CD4-positive, alpha-beta T cell (primary cell): ENCODE results near the gene TNF. TPM values are rescaled to one million over a fixed set of nuclear protein-coding genes. Genes with fewer than 3 reads are reported as not detected.

Experiments used
- ATAC-seq: fragments of 200-7000 bp; cut with Tn5 transposase; one replicate; pipeline ENCODE4 v1.10.0; 2022; ENCODE audit warnings: mild to moderate bottlenecking; ENCODE audit not compliant: poor library complexity
- CTCF ChIA-PET: fragments of 350-600 bp; sonication (Branson Sonifier 250); formaldehyde crosslinking; loops from one replicate; lab custom pipeline; 2021; ENCODE audit warnings: antibody characterized with exemption, inconsistent platforms; lab: Charles Lee
- POLR2A ChIA-PET: fragments of 350-600 bp; sonication (Branson Sonifier 250); formaldehyde crosslinking; loops from one replicate; lab custom pipeline; 2021; ENCODE audit warnings: antibody characterized with exemption, inconsistent platforms; lab: Charles Lee
- DNase-seq, 14 experiments: peaks; one replicate each; pipeline ENCODE4 v3.0.0-alpha.2; 2013 to 2020; ENCODE audit warnings: mixed read lengths in 2 of 14
- H3K27ac ChIP-seq, 2 donors: one replicate each; pipeline versions ENCODE4 v1.5.1 to v1.7.0; 2013; ENCODE audit warnings: low read length in 2 of 2, low read depth in 1 of 2, mild to moderate bottlenecking in 1 of 2
- H3K27me3 ChIP-seq, 2 experiments: 1 replicate in 1 of 2; 2 replicates in 1 of 2; pipeline versions ENCODE4 v1.6.1 to v1.7.0; 2013; ENCODE audit warnings: low read length in 2 of 2, control low read depth in 1 of 2, mild to moderate bottlenecking in 1 of 2, moderate library complexity in 1 of 2; ENCODE audit not compliant: insufficient read depth in 2 of 2, control insufficient read depth in 1 of 2
- H3K36me3 ChIP-seq: one replicate; pipeline ENCODE4 v1.6.1; 2013; ENCODE audit warnings: low read length, control low read depth; ENCODE audit not compliant: insufficient read depth
- H3K4me1 ChIP-seq: one replicate; pipeline ENCODE4 v1.6.1; 2013; ENCODE audit warnings: low read length, control low read depth; ENCODE audit not compliant: insufficient read depth
- H3K4me3 ChIP-seq: one replicate; pipeline ENCODE4 v1.5.1; 2013; ENCODE audit warnings: mild to moderate bottlenecking, low read length, moderate library complexity
- H3K9me3 ChIP-seq, 2 experiments: 1 replicate in 1 of 2; 2 replicates in 1 of 2; pipeline versions ENCODE4 v1.6.1 to v1.7.0; 2013; ENCODE audit warnings: low read length in 2 of 2, mild to moderate bottlenecking in 2 of 2, control low read depth in 1 of 2, moderate library complexity in 1 of 2; ENCODE audit not compliant: control insufficient read depth in 1 of 2, insufficient read depth in 1 of 2
- H3K27ac Mint-ChIP-seq: one replicate; pipeline ENCODE4 v1.8.0; 2020; ENCODE audit warnings: mixed read lengths
- H3K27me3 Mint-ChIP-seq: one replicate; pipeline ENCODE4 v1.8.0; 2021; ENCODE audit warnings: mixed read lengths
- H3K36me3 Mint-ChIP-seq: one replicate; pipeline ENCODE4 v1.8.0; 2021; ENCODE audit warnings: low read depth, mixed read lengths
- H3K4me1 Mint-ChIP-seq: one replicate; pipeline ENCODE4 v1.8.0; 2021; ENCODE audit warnings: low read depth, mixed read lengths
- H3K4me3 Mint-ChIP-seq: one replicate; pipeline ENCODE4 v1.8.0; 2020; ENCODE audit warnings: mild to moderate bottlenecking, mixed read lengths
- H3K9me3 Mint-ChIP-seq: one replicate; pipeline ENCODE4 v1.8.0; 2020; ENCODE audit warnings: mixed read lengths
- CTCF ChIP-seq: fragments of 200-600 bp; IDR thresholded peaks from one replicate; pipeline ENCODE4 v1.8.0; 2022; ENCODE audit warnings: antibody characterized with exemption, mild to moderate bottlenecking
- intact Hi-C, 2 experiments: fragments of 100-400 bp; cut with DNase I in 1 of 2; cut with micrococcal nuclease in 1 of 2; formaldehyde crosslinking; loops; one replicate each; pipeline versions ENCODE4 v1.15.1 to v1.9.0; 2023 to 2025; cut with DNase I, micrococcal nuclease
- total RNA-seq, 174 experiments: library from RNA in 2 of 174; stranded (reverse) in 2 of 174; gene quantifications; one replicate each; pipeline ENCODE4 v1.2.3 and lab custom pipeline; 2021 to 2026

TNF gene
- total RNA-seq, 2 experiments from 2014 or later, result 33.1 to 34.2 TPM

GRCh38 chr6:31624070-31624469 lies 48.7 kb downstream of the TNF start:
- ChIA-PET CTCF (no interaction called here), POLR2A (no interaction called here)
- H3K27me3 ChIP-seq, result no peaks in the 10 kb centered on the region
- Mint-ChIP-seq H3K4me1 (peaks cover 29% of the 10 kb centered on the region), H3K27ac (no peak overlapping the region), H3K36me3 (peaks cover 79% of the 10 kb centered on the region), H3K4me3 (no peak overlapping the region), H3K27me3 (no peaks in the 10 kb centered on the region), H3K9me3 (no peaks in the 10 kb centered on the region)
- no peak for TF ChIP-seq CTCF
- peaks cover 67% of the 10 kb centered on the region for H3K36me3 ChIP-seq
- DNase-seq (no peak), ATAC-seq (no peak)
- no peak overlapping the region for H3K27ac ChIP-seq
- intact Hi-C loops, result no loop called here
- H3K9me3 ChIP-seq, result no peaks in the 10 kb centered on the region
- H3K4me3 ChIP-seq, result no peak overlapping the region
- peaks cover 27% of the 10 kb centered on the region for H3K4me1 ChIP-seq

- ATAC-seq (no peak), DNase-seq (no peak)
- no peaks in the 10 kb centered on the region for H3K27me3 ChIP-seq
- H3K4me1 ChIP-seq, result peaks cover 8% of the 10 kb centered on the region
- peaks cover 94% of the 10 kb centered on the region for H3K36me3 Mint-ChIP-seq
- ChIA-PET POLR2A (interaction anchor here (1.0 to 1.5 kb wide), 3 partner anchors 11 to 25 kb away, joined by 3 to 4 read pairs (median 3); no protein-coding TSS in a partner anchor), CTCF (interaction anchor here (1.0 kb wide), 1 partner anchor 76 kb away, joined by 3 read pairs; no protein-coding TSS in a partner anchor)
- H3K36me3 ChIP-seq, result peaks cover 96% of the 10 kb centered on the region
- no peak overlapping the region for H3K4me3 ChIP-seq
- intact Hi-C loops, result no loop called here
- peak overlapping the region; percentile 6 for H3K27ac Mint-ChIP-seq
- no peaks in the 10 kb centered on the region for H3K9me3 ChIP-seq
- TF ChIP-seq CTCF, result no peak
- no peak overlapping the region for H3K27ac ChIP-seq
- H3K27me3 Mint-ChIP-seq, result no peaks in the 10 kb centered on the region
- H3K4me1 Mint-ChIP-seq, result peaks cover 10% of the 10 kb centered on the region
- H3K4me3 Mint-ChIP-seq, result no peak overlapping the region
- H3K9me3 Mint-ChIP-seq, result no peaks in the 10 kb centered on the region
These were observed 51.6 kb downstream of the TNF start for GRCh38 chr6:31626952-31627351.

DNA sequence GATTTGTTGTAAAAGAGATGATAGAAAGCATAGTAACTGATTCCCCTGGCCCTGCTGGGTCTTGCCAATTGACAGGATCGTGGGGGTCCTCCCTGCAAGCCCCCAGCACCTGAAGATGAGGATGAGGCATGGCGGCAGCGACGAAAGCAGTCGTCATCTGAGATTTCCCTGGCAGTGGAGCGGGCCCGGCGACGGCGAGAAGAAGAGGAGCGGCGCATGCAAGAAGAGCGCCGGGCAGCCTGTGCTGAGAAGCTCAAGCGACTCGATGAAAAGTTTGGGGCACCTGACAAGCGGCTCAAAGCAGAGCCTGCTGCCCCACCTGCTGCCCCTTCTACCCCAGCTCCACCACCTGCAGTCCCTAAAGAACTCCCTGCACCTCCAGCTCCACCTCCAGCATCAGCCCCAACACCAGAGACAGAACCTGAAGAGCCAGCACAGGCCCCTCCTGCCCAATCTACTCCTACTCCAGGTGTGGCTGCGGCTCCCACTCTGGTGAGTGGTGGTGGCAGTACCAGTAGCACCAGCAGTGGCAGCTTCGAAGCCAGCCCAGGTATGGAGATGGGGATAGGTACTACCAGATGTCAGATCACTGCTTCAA lies 52.4 kb downstream of the TNF start:
- ATAC-seq (no peak), DNase-seq (no peak)
- H3K4me3 Mint-ChIP-seq, result no peak overlapping the region
- no peak overlapping the region for H3K4me3 ChIP-seq
- intact Hi-C loops, result no loop called here
- H3K27me3 ChIP-seq, result no peaks in the 10 kb centered on the region
- no peaks in the 10 kb centered on the region for H3K27me3 Mint-ChIP-seq
- POLR2A ChIA-PET, result interaction anchor here (1.0 to 1.5 kb wide), 3 partner anchors 11 to 24 kb away, joined by 3 to 4 read pairs (median 3); no protein-coding TSS in a partner anchor
- H3K36me3 Mint-ChIP-seq, result peaks cover 94% of the 10 kb centered on the region
- CTCF ChIA-PET, result no interaction called here
- peaks cover 3% of the 10 kb centered on the region for H3K4me1 ChIP-seq
- no peaks in the 10 kb centered on the region for H3K9me3 ChIP-seq
- peaks cover 1% of the 10 kb centered on the region for H3K4me1 Mint-ChIP-seq
- TF ChIP-seq CTCF, result no peak
- peak overlapping the region; percentile 6 for H3K27ac Mint-ChIP-seq
- no peak overlapping the region for H3K27ac ChIP-seq
- H3K36me3 ChIP-seq, result peaks cover 100% of the 10 kb centered on the region
- no peaks in the 10 kb centered on the region for H3K9me3 Mint-ChIP-seq

Other genes with a start within 250 kb of the TNF start
- gene HLA-B, start 218.4 kb upstream of the TNF start, total RNA-seq, result 1,000 to 10,000 TPM; 6,758 to 7,013 TPM
- 10 to 100 TPM; 10.6 to 14.0 TPM for gene MICA, start 172.0 kb upstream of the TNF start, total RNA-seq
- 10 to 100 TPM; 14.3 to 14.7 TPM for gene MICB, start 77.4 kb upstream of the TNF start, total RNA-seq
- not detected for gene MCCD1, start 46.6 kb upstream of the TNF start, total RNA-seq
- gene DDX39B, start 33.6 kb upstream of the TNF start, total RNA-seq, result 100 to 1,000 TPM; 483 to 498 TPM
- gene ATP6V1G2, start 29.0 kb upstream of the TNF start, total RNA-seq, result 1 to 10 TPM; 2.6 to 3.3 TPM
- gene NFKBIL1, start 28.0 kb upstream of the TNF start, total RNA-seq, result 1 to 10 TPM; 7.6 to 9.3 TPM
- 10 to 100 TPM; 15.4 to 16.7 TPM for gene LTA, start 3.3 kb upstream of the TNF start, total RNA-seq
- 100 to 1,000 TPM; 239 to 244 TPM for gene LTB, start 6.9 kb downstream of the TNF start, total RNA-seq
- 10 to 100 TPM in 1 of 2 experiments, 1 to 10 TPM in 1; 8.9 to 10.3 TPM for gene LST1, start 10.7 kb downstream of the TNF start, total RNA-seq
- gene NCR3, start 17.4 kb downstream of the TNF start, total RNA-seq, result 1 to 10 TPM; 2.3 to 2.6 TPM
- gene AIF1, start 39.7 kb downstream of the TNF start, total RNA-seq, result 10 to 100 TPM; 31.8 to 35.5 TPM
- gene PRRC2A, start 45.1 kb downstream of the TNF start, total RNA-seq, result 100 to 1,000 TPM; 206 to 215 TPM
- 100 to 1,000 TPM; 211 TPM for gene BAG6, start 77.1 kb downstream of the TNF start, total RNA-seq
- gene APOM, start 80.3 kb downstream of the TNF start, total RNA-seq, result 1 to 10 TPM; 4.2 to 4.6 TPM
- gene C6orf47, start 85.2 kb downstream of the TNF start, total RNA-seq, result 10 to 100 TPM in 1 of 2 experiments, 1 to 10 TPM in 1; 9.6 to 10.5 TPM
- gene GPANK1, start 89.4 kb downstream of the TNF start, total RNA-seq, result 10 to 100 TPM in 1 of 2 experiments, 1 to 10 TPM in 1; 9.8 to 11.0 TPM
- gene CSNK2B, start 90.5 kb downstream of the TNF start, total RNA-seq, result 10 to 100 TPM; 88.0 to 92.6 TPM
- 10 to 100 TPM; 27.0 to 28.0 TPM for gene LY6G5B, start 94.4 kb downstream of the TNF start, total RNA-seq
- gene LY6G5C, start 105.5 kb downstream of the TNF start, total RNA-seq, result under 1 TPM; 0.49 to 0.67 TPM
- 10 to 100 TPM; 52.3 to 59.3 TPM for gene ABHD16A, start 127.8 kb downstream of the TNF start, total RNA-seq
- gene LY6G6F, start 131.3 kb downstream of the TNF start, total RNA-seq, result not detected
- gene LY6G6D, start 139.8 kb downstream of the TNF start, total RNA-seq, result not detected
- not detected for gene LY6G6C, start 146.2 kb downstream of the TNF start, total RNA-seq
- gene MPIG6B, start 147.8 kb downstream of the TNF start, total RNA-seq, result under 1 TPM; 0.11 to 0.17 TPM
- 1 to 10 TPM; 3.0 to 3.3 TPM for gene DDAH2, start 153.7 kb downstream of the TNF start, total RNA-seq
- gene CLIC1, start 161.0 kb downstream of the TNF start, total RNA-seq, result 10 to 100 TPM; 61.2 to 61.5 TPM
- 10 to 100 TPM; 13.6 to 13.7 TPM for gene MSH5, start 164.4 kb downstream of the TNF start, total RNA-seq
- 1 to 10 TPM; 2.7 to 2.8 TPM for gene SAPCD1, start 187.1 kb downstream of the TNF start, total RNA-seq
- gene VWA7, start 201.8 kb downstream of the TNF start, total RNA-seq, result 1 to 10 TPM; 1.7 TPM
- 10 to 100 TPM; 43.9 to 44.2 TPM for gene VARS1, start 220.2 kb downstream of the TNF start, total RNA-seq
- gene LSM2, start 231.4 kb downstream of the TNF start, total RNA-seq, result 10 to 100 TPM; 12.6 to 13.7 TPM
- 1 to 10 TPM; 1.7 to 1.8 TPM for gene HSPA1L, start 239.7 kb downstream of the TNF start, total RNA-seq
- gene HSPA1A, start 240.0 kb downstream of the TNF start, total RNA-seq, result 1 to 10 TPM; 8.1 to 9.8 TPM